K562 (cell line): ENCODE measurements around the gene GINS3. TPM values are rescaled to one million over a fixed set of nuclear protein-coding genes. Genes with fewer than 3 reads are reported as not detected.

Experiments
- ATAC-seq: fragments of 200-7000 bp; cut with Tn5 transposase; 3 replicates; pipeline ENCODE4 v1.9.1; 2020; ENCODE audit warnings: moderate library complexity
- BruUV-seq: library from RNA; stranded (reverse); fragments of 400-500 nt; replicated peaks from 2 replicates; lab custom pipeline; 2021; lab: Mats Ljungman, UMichigan
- CTCF ChIA-PET: fragments of 300-600 bp; formaldehyde crosslinking; extraction: SDS; loops from one replicate; lab custom pipeline; 2021; ENCODE audit warnings: low intra/inter-chr PET ratio; lab: Yijun Ruan, JAX
- POLR2A ChIA-PET: fragments of 300-600, 350-650 bp; sonication (Branson Sonifier 250); formaldehyde crosslinking; extraction: SDS; loops from one replicate; lab custom pipeline; 2021; ENCODE audit warnings: antibody characterized with exemption, inconsistent platforms; lab: Yijun Ruan, JAX
- DNase-seq, 4 experiments: peaks; one replicate each; pipeline versions ENCODE4 v3.0.0 to v3.0.0-alpha.2; 2011 to 2018; ENCODE audit warnings: low spot score in 3 of 4, mixed read lengths in 3 of 4; ENCODE audit errors: extremely low read depth in 1 of 4
- FAIRE-seq: peaks from 2 replicates; lab custom pipeline; 2011; peaks lifted over from hg19 to GRCh38; lab: Jason Lieb, UNC
- H2AFZ ChIP-seq: 2 replicates; pipeline ENCODE4 v1.6.0; 2011; ENCODE audit warnings: low read depth, low read length, control low read depth, inconsistent platforms
- H3K27ac ChIP-seq: fragments of 200-600 bp; 3 replicates; pipeline ENCODE4 v1.8.0; 2011; ENCODE audit warnings: low read depth, mild to moderate bottlenecking, control low read depth, inconsistent platforms, low read length, moderate library complexity, mixed read lengths; ENCODE audit errors: extremely low read depth
- H3K27me3 ChIP-seq, 2 experiments: fragments of 300-600 bp in 1 of 2; 2 replicates in 1 of 2; 3 replicates in 1 of 2; pipeline versions ENCODE4 v1.6.0 to v1.8.0; 2011; ENCODE audit warnings: inconsistent platforms in 2 of 2, low read length in 2 of 2, mild to moderate bottlenecking in 1 of 2, mixed read lengths in 1 of 2, moderate library complexity in 1 of 2; ENCODE audit not compliant: control insufficient read depth in 2 of 2, insufficient read depth in 2 of 2
- H3K36me3 ChIP-seq: fragments of 300-600 bp; 3 replicates; pipeline ENCODE4 v1.8.0; 2011; ENCODE audit warnings: mild to moderate bottlenecking, low read length, inconsistent platforms; ENCODE audit not compliant: control insufficient read depth, insufficient read depth
- H3K4me1 ChIP-seq, 2 experiments: fragments of 200-600 bp in 1 of 2; replicated peaks in 1 of 2; 2 replicates in 1 of 2; 3 replicates in 1 of 2; pipeline versions ENCODE4 v1.5.1 to v1.8.0; 2011; ENCODE audit warnings: inconsistent platforms in 2 of 2, low read length in 2 of 2, mild to moderate bottlenecking in 1 of 2, mixed read lengths in 1 of 2, moderate library complexity in 1 of 2; ENCODE audit not compliant: control insufficient read depth in 2 of 2, insufficient read depth in 2 of 2
- H3K4me2 ChIP-seq: 2 replicates; pipeline ENCODE4 v1.6.1; 2011; ENCODE audit warnings: low read length, control low read depth, inconsistent platforms, mixed read lengths; ENCODE audit not compliant: insufficient read depth
- H3K4me3 ChIP-seq: fragments of 200-600 bp; sonication (generic), shearing (Covaris generic); 2 replicates; pipeline ENCODE4 v1.5.1; 2016; ENCODE audit warnings: control low read depth, inconsistent platforms
- H3K79me2 ChIP-seq: fragments of 200-600 bp; 3 replicates; pipeline ENCODE4 v1.8.0; 2011; ENCODE audit warnings: low read length, inconsistent platforms; ENCODE audit not compliant: control insufficient read depth, insufficient read depth
- H3K9ac ChIP-seq, 2 experiments: 2 replicates each; pipeline versions ENCODE4 v1.6.0 to v1.6.1; 2011; ENCODE audit warnings: low read depth in 2 of 2, low read length in 2 of 2, control low read depth in 1 of 2, inconsistent platforms in 1 of 2, mild to moderate bottlenecking in 1 of 2, mixed read lengths in 1 of 2; ENCODE audit not compliant: insufficient read depth in 1 of 2
- H3K9me1 ChIP-seq: one replicate; pipeline ENCODE4 v1.6.0; 2011; ENCODE audit warnings: inconsistent platforms, mild to moderate bottlenecking, low read length, moderate library complexity; ENCODE audit not compliant: control insufficient read depth, insufficient read depth
- H3K9me3 ChIP-seq: replicated peaks from 2 replicates; pipeline ENCODE4 v1.5.1; 2011; ENCODE audit warnings: low read depth, low read length, inconsistent platforms; ENCODE audit not compliant: control insufficient read depth, insufficient read depth
- H4K20me1 ChIP-seq: replicated peaks from 2 replicates; pipeline ENCODE4 v1.6.1; 2011; ENCODE audit warnings: low read length, inconsistent platforms, mixed read lengths; ENCODE audit not compliant: control insufficient read depth, insufficient read depth
- CEBPG ChIP-seq, 3 experiments: fragments of 200-800 bp in 1 of 3; sonication (Bioruptor generic) in 1 of 3; sonication (generic) in 1 of 3; formaldehyde crosslinking in 1 of 3; IDR thresholded peaks in 2 of 3; conservative IDR thresholded peaks in 1 of 3; 2 replicates each; pipeline versions ENCODE4 v1.6.1 to v1.8.0; 2016 to 2022; ENCODE audit warnings: missing compliant biosample characterization in 2 of 3, missing genetic modification characterization in 2 of 3, mild to moderate bottlenecking in 1 of 3, missing genetic modification reagents in 1 of 3
- KDM4B ChIP-seq, 2 experiments: fragments of 450-650 bp in 1 of 2; sonication (generic) in 1 of 2; IDR thresholded peaks; 2 replicates each; pipeline ENCODE4 v1.6.1; 2016 to 2017; ENCODE audit warnings: borderline replicate concordance in 2 of 2, antibody characterized with exemption in 1 of 2, low read depth in 1 of 2, mild to moderate bottlenecking in 1 of 2
- WGBS: fragments of 100-300 bp; shearing (Covaris generic); methylation state at CpG from one replicate; pipeline ENCODE4 v1.1.6; 2016; ENCODE audit warnings: low coverage, mixed read lengths; ENCODE audit not compliant: insufficient coverage; ENCODE audit errors: missing lambda C conversion rate; 5-methylcytosine and 5-hydroxymethylcytosine counted together
- in situ Hi-C: fragments of 300-500 bp; cut with MboI; formaldehyde crosslinking; loops from 4 replicates; pipeline ENCODE4 v1.15.0; 2018; ENCODE audit warnings: inconsistent platforms, mixed read lengths
- intact Hi-C: fragments of 100-400 bp; cut with micrococcal nuclease; formaldehyde crosslinking; loops from 2 replicates; pipeline ENCODE4 v1.14.2; 2022
- polyA plus RNA-seq, 8 experiments: library from polyadenylated mRNA; depleted of rRNA in 4 of 8; stranded (reverse) in 5 of 8; unstranded in 3 of 8; fragments of >200 nt; fragmentation: Nextera tagmentation in 2 of 8; fragmentation: Illumina TruSeq in 1 of 8; extraction: Ambion mirVana in 2 of 8; extraction: Trizol in 1 of 8; gene quantifications; 2 replicates each; pipeline versions ENCODE4 v1.2.1 to v1.2.3, GENCODE V29; 2011 to 2014; ENCODE audit warnings: inconsistent platforms in 1 of 8, missing spikeins in 1 of 8
- total RNA-seq, 7 experiments: library from RNA; depleted of rRNA in 6 of 7; stranded (reverse); fragments of >200 nt in 6 of 7; fragmentation: Illumina TruSeq in 2 of 7; extraction: Trizol in 2 of 7; gene quantifications; 2 replicates each; pipeline versions ENCODE4 v1.2.1 to v1.2.3, GENCODE V29; 2011 to 2021; ENCODE audit warnings: low replicate concordance in 1 of 7
- TF ChIP-seq, protein P1 (sequence below), 2 experiments: fragments of 450-650 bp in 1 of 2; sonication (generic) in 1 of 2; formaldehyde crosslinking in 1 of 2; IDR thresholded peaks in 1 of 2; conservative IDR thresholded peaks in 1 of 2; 2 replicates each; pipeline versions ENCODE4 v1.6.1 to v1.8.1; 2016 to 2023; ENCODE audit warnings: mild to moderate bottlenecking in 2 of 2, moderate library complexity in 2 of 2, inconsistent platforms in 1 of 2, missing genetic modification reagents in 1 of 2

The GINS3 gene
- total and polyA plus RNA-seq, 9 of the 15 experiments (the other 6 are each of a cell fraction or from before 2014, with no cell fraction given), result 17.8 to 31.9 (median 25.4) TPM

- CTCF ChIA-PET, result no interaction called here
- Histone ChIP-seq H3K9me1 (no peaks in the 10 kb centered on the region), H3K27ac (no peak overlapping the region), H3K27me3 (peaks cover 0 to 5% of the 10 kb centered on the region in 2 experiments; a peak in 3 of 5 replicates), H4K20me1 (no peaks in the 10 kb centered on the region), H3K9ac (no peak overlapping the region), H3K79me2 (no peaks in the 10 kb centered on the region), H3K36me3 (no peaks in the 10 kb centered on the region), H3K9me3 (no peaks in the 10 kb centered on the region), H3K4me1 (no peaks in the 10 kb centered on the region), H3K4me2 (no peak overlapping the region), H2AFZ (no peak overlapping the region), H3K4me3 (no peak overlapping the region)
- in situ Hi-C loops (no loop called here), intact Hi-C loops (no loop called here)
- DNase-seq (no peak), ATAC-seq (no peak), FAIRE-seq (no peak)
- POLR2A ChIA-PET, result no interaction called here
- 0% methylated on average over 1 of the region's 1 CpG for WGBS
- BruUV-seq, result no TSS peak
- TF ChIP-seq CEBPG (CRISPR knock-in tag; IDR thresholded peaks at IDR 0.05), result no peak
- peak; percentile 29 to 66; a peak in 3 of 4 replicates for TF ChIP-seq CEBPG (tag; conservative IDR thresholded peaks at IDR 0.05 in 1 of 2, IDR thresholded peaks at IDR 0.05 in 1 of 2)
- TF ChIP-seq, protein P1, sequence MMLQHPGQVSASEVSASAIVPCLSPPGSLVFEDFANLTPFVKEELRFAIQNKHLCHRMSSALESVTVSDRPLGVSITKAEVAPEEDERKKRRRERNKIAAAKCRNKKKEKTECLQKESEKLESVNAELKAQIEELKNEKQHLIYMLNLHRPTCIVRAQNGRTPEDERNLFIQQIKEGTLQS (IDR thresholded peaks at IDR 0.05), result peak; percentile 45
- TF ChIP-seq, protein P1 (CRISPR knock-in tag; conservative IDR thresholded peaks at IDR 0.05), result no peak
- TF ChIP-seq KDM4B (IDR thresholded peaks at IDR 0.05; ENCODE audit: borderline replicate concordance in 2 of 2, low read depth in 1 of 2), result no peak
Observed at GRCh38 chr16:58381661-58382060, 10.6 kb upstream of the GINS3 start.
